GM12874 (cell line): ENCODE data around the gene NDUFB11.

ENCODE experiments used
- CTCF ChIP-seq: IDR thresholded peaks from 2 replicates; pipeline ENCODE4 v1.5.1; 2011; ENCODE audit warnings: low read depth, mild to moderate bottlenecking, control low read depth, low read length, moderate library complexity; ENCODE audit not compliant: insufficient read depth

NDUFB11 gene

GRCh38 chrX:47187106-47187677 is 42.7 kb upstream of the NDUFB11 start:
- no peak for TF ChIP-seq CTCF

GRCh38 chrX:47186096-47186740 is 41.7 kb upstream of the NDUFB11 start:
- TF ChIP-seq CTCF: no peak

GRCh38 chrX:47185241-47185640 is 40.7 kb upstream of the NDUFB11 start:
- TF ChIP-seq CTCF: no peak

- no peak for TF ChIP-seq CTCF
These were observed 40.0 kb upstream of the NDUFB11 start for GRCh38 chrX:47184486-47184885.

GRCh38 chrX:47182106-47182700 is 37.7 kb upstream of the NDUFB11 start:
- TF ChIP-seq CTCF: no peak

- no peak for TF ChIP-seq CTCF
These were observed 36.8 kb upstream of the NDUFB11 start for GRCh38 chrX:47181301-47181700.

GRCh38 chrX:47180346-47180745 is 35.8 kb upstream of the NDUFB11 start:
- no peak for TF ChIP-seq CTCF
